ENCODE results near the gene ARL16.

DNA sequence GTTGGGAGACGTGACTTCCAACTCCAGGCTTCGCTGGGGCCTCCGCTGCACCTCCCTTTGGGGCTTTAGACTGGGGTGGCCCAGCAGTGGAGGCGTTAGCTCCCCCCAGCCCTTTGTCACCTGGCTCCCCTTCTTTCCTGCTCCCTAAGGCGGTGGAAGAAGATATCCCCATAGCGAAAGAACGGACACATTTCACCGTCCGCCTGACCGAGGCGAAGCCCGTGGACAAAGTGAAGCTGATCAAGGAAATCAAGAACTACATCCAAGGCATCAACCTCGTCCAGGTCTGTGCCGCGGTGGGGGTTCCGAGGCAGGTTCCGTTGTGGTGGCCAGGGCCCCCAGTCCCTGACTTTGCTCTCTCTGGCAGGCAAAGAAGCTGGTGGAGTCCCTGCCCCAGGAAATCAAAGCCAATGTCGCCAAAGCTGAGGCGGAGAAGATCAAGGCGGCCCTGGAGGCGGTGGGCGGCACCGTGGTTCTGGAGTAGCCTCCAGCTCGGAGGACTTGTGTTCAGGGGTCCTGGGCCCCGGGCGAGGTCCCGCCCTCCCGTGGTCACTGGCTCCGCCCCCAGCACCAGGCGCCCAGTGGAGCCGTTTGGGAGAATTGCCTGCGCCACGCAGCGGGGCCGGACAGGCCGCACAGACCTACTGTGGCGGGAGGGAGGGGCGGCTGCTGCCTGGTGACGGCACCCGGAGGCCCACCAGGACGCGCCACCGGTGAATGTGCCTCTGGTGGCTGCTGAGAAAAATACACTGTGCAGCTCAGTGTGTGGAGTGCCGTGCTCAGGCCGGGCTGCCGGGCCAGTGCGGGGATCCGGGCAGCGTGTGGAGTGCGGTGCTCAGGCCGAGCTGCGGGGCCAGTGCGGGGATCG, 23.4 kb upstream of the ARL16 start:
- TF ChIP-seq CTCF (IDR thresholded peaks at IDR 0.05) (no peak), POLR2A (IDR thresholded peaks at IDR 0.05) (no peak)

All from esophagus squamous epithelium (tissue), 4 donors.